ENCODE measurements around the gene WBP1. TPM values are rescaled to one million over a fixed set of nuclear protein-coding genes. Genes with fewer than 3 reads are reported as not detected.

WBP1 gene
- total and polyA plus RNA-seq, 10 of the 15 experiments (the other 5 are each of a cell fraction or from before 2014, with no cell fraction given): 4.2 to 76.8 (median 43.8) TPM

- TF ChIP-seq RELA (IDR thresholded peaks at IDR 0.05; ENCODE audit: borderline replicate concordance, partially characterized antibody) (no peak), CHD1 (IDR thresholded peaks at IDR 0.05; ENCODE audit: low read depth, low read length) (no peak), TCF7 (IDR thresholded peaks at IDR 0.05; ENCODE audit: borderline replicate concordance) (no peak), HCFC1 (IDR thresholded peaks at IDR 0.05; ENCODE audit: low read length) (no peak), MAX (IDR thresholded peaks at IDR 0.05; ENCODE audit: low read depth, low read length) (no peak)
These were observed 13.5 kb upstream of the WBP1 start (continued) for GRCh38 chr2:74444498-74445318.

- BruUV-seq (replicated peaks): no TSS peak
- TF ChIP-seq ZNF384 (IDR thresholded peaks at IDR 0.05; ENCODE audit: borderline replicate concordance, low read depth, low read length): no peak
- TF ChIP-seq CHD2 (IDR thresholded peaks at IDR 0.05; ENCODE audit: borderline replicate concordance, low read depth, low read length): no peak
- TF ChIP-seq IRF4 (IDR thresholded peaks at IDR 0.05; ENCODE audit: low read depth, low read length): no peak
- no peak for TF ChIP-seq NR2F1 (conservative IDR thresholded peaks at IDR 0.05)
These were observed 10.8 kb upstream of the WBP1 start for GRCh38 chr2:74447230-74447999.

More at GRCh38 chr2:74447230-74447999, 10.8 kb upstream of the WBP1 start:
- no peak for ATAC-seq
- ChIA-PET CTCF (interaction anchor here (0.9 to 1.1 kb wide), 3 partner anchors 9 to 113 kb away, joined by 3 read pairs; partner anchors contain the start of genes CCDC142 and TTC31), SMC1A (ENCODE audit: uncharacterized antibody, unreplicated experiment) (interaction anchor here (0.8 kb wide), 1 partner anchor 11 kb away, joined by 3 read pairs; no protein-coding TSS in a partner anchor), POLR2A (no interaction called here), RAD21 (ENCODE audit: unreplicated experiment) (no interaction called here)
- H3K79me2 ChIP-seq (ENCODE audit: control insufficient read depth, insufficient read depth, low read length): no peaks in the 10 kb centered on the region
- no peaks in the 10 kb centered on the region for H3K36me3 ChIP-seq (ENCODE audit: control insufficient read depth in 2 of 2, insufficient read depth in 2 of 2, low read length in 1 of 2)
- H3K27ac ChIP-seq (ENCODE audit: control insufficient read depth, insufficient read depth): no peak overlapping the region
- H3K4me3 ChIP-seq: no peak overlapping the region
- no peaks in the 10 kb centered on the region for H3K9me3 ChIP-seq (replicated peaks; ENCODE audit: control insufficient read depth, insufficient read depth, low read length)
- no peaks in the 10 kb centered on the region for H3K4me1 ChIP-seq (ENCODE audit: control insufficient read depth, insufficient read depth, low read length)
- WGBS (ENCODE audit: insufficient coverage, insufficient replicate concordance, low lambda C conversion rate, missing lambda C conversion rate): 87% methylated on average over 5 of the region's 5 CpGs
- H3K27me3 ChIP-seq (replicated peaks in 1 of 2; ENCODE audit: control insufficient read depth in 2 of 2, insufficient read depth in 2 of 2, low read length in 1 of 2): peaks cover 0 to 1% of the 10 kb centered on the region in 2 experiments; a peak in 1 of 4 replicates
- in situ Hi-C loops (cut with MboI) (no loop called here), intact Hi-C loops (cut with micrococcal nuclease; ENCODE audit: unreplicated experiment) (no loop called here)
- no peak for DNase-seq (ENCODE audit: low read depth, low spot score)
- FAIRE-seq: no peak
- no peak overlapping the region for H2AFZ ChIP-seq (ENCODE audit: control insufficient read depth, low read depth, low read length)
- no peak overlapping the region for H3K9ac ChIP-seq (ENCODE audit: control insufficient read depth, insufficient read depth, low read length)
- H3K4me2 ChIP-seq (ENCODE audit: control insufficient read depth, insufficient read depth): no peak overlapping the region
- H4K20me1 ChIP-seq (ENCODE audit: control insufficient read depth, insufficient read depth): no peaks in the 10 kb centered on the region
